Measurements from ENCODE around the gene PCDHGA4. TPM values are rescaled to one million over a fixed set of nuclear protein-coding genes. Genes with fewer than 3 reads are reported as not detected.

The PCDHGA4 gene
- total and polyA plus RNA-seq, 2 donors (not counting 1 experiment from before 2014, with no cell fraction given): 0.13 to 1.1 TPM

GRCh38 chr5:141383345-141383744, 28.5 kb downstream of the PCDHGA4 start:
- Histone ChIP-seq H3K4me1 (ENCODE audit: control insufficient read depth in 2 of 2, insufficient read depth in 2 of 2, low read length in 2 of 2) (no peaks in the 10 kb centered on the region), H3K9ac (ENCODE audit: low read length) (no peak overlapping the region), H3K4me2 (replicated peaks; ENCODE audit: low read depth, low read length, poor library complexity, severe bottlenecking) (no peak overlapping the region), H3K4me3 (ENCODE audit: control extremely low read depth in 1 of 5, extremely low read depth in 1 of 5, insufficient read depth in 1 of 5, low read depth in 2 of 5, low read length in 4 of 5) (no peak overlapping the region), H4K20me1 (ENCODE audit: control insufficient read depth, insufficient read depth, low read length, poor library complexity, severe bottlenecking) (no peaks in the 10 kb centered on the region), H3K79me2 (ENCODE audit: control insufficient read depth, insufficient read depth, low read length) (no peaks in the 10 kb centered on the region), H3K27ac (ENCODE audit: low read length in 2 of 2) (no peak overlapping the region), H3K27me3 (replicated peaks in 1 of 4; ENCODE audit: control extremely low read depth in 1 of 4, control insufficient read depth in 3 of 4, insufficient read depth in 4 of 4, low read length in 3 of 4) (peaks cover 0 to 44% (median 30%) of the 10 kb centered on the region in 4 experiments), H2AFZ (ENCODE audit: insufficient read depth, low read depth, low read length, poor library complexity, severe bottlenecking) (no peak overlapping the region), H3K36me3 (replicated peaks in 1 of 2; ENCODE audit: control extremely low read depth in 1 of 2, control insufficient read depth in 1 of 2, extremely low read depth in 1 of 2, insufficient read depth in 2 of 2, low read length in 1 of 2) (no peaks in the 10 kb centered on the region), H3K9me3 (ENCODE audit: control extremely low read depth in 1 of 3, control insufficient read depth in 2 of 3, insufficient read depth in 1 of 3, low read length in 2 of 3) (peaks cover 6 to 35% (median 23%) of the 10 kb centered on the region in 3 donors)
- CTCF ChIA-PET: no interaction called here
- intact Hi-C loops (cut with micrococcal nuclease): no loop called here
- TF ChIP-seq EZH2 (IDR thresholded peaks at IDR 0.05; ENCODE audit: borderline replicate concordance, insufficient read depth, low read depth, low read length, poor library complexity, severe bottlenecking) (no peak), CTCF (IDR thresholded peaks at IDR 0.05) (no peak)
- ATAC-seq (ENCODE audit: low read depth) (no peak), DNase-seq (no peak)
- WGBS (ENCODE audit: insufficient coverage): 44% methylated on average over 13 of the region's 21 CpGs
- Mint-ChIP-seq H3K9me3 (ENCODE audit: insufficient read depth) (peaks cover 7% of the 10 kb centered on the region), H3K27ac (no peak overlapping the region), H3K4me3 (peak overlapping the region; percentile 81), H3K27me3 (peaks cover 60% of the 10 kb centered on the region), H3K4me1 (peaks cover 3% of the 10 kb centered on the region)
- POLR2A ChIA-PET: no interaction called here

GRCh38 chr5:141384471-141385267, 29.8 kb downstream of the PCDHGA4 start:
- Mint-ChIP-seq H3K27ac (no peak overlapping the region), H3K4me3 (no peak overlapping the region), H3K9me3 (ENCODE audit: insufficient read depth) (peaks cover 9% of the 10 kb centered on the region), H3K4me1 (peaks cover 3% of the 10 kb centered on the region), H3K27me3 (peaks cover 66% of the 10 kb centered on the region)
- ChIA-PET CTCF (no interaction called here), POLR2A (no interaction called here)
- Histone ChIP-seq H3K27ac (ENCODE audit: low read length in 2 of 2) (no peak overlapping the region), H3K4me1 (ENCODE audit: control insufficient read depth in 2 of 2, insufficient read depth in 2 of 2, low read length in 2 of 2) (no peaks in the 10 kb centered on the region), H3K79me2 (ENCODE audit: control insufficient read depth, insufficient read depth, low read length) (no peaks in the 10 kb centered on the region), H3K27me3 (replicated peaks in 1 of 4; ENCODE audit: control extremely low read depth in 1 of 4, control insufficient read depth in 3 of 4, insufficient read depth in 4 of 4, low read length in 3 of 4) (peaks cover 0 to 56% (median 34%) of the 10 kb centered on the region in 4 experiments), H3K9me3 (ENCODE audit: control extremely low read depth in 1 of 3, control insufficient read depth in 2 of 3, insufficient read depth in 1 of 3, low read length in 2 of 3) (peaks cover 6 to 45% (median 23%) of the 10 kb centered on the region in 3 donors), H3K36me3 (replicated peaks in 1 of 2; ENCODE audit: control extremely low read depth in 1 of 2, control insufficient read depth in 1 of 2, extremely low read depth in 1 of 2, insufficient read depth in 2 of 2, low read length in 1 of 2) (no peaks in the 10 kb centered on the region), H2AFZ (ENCODE audit: insufficient read depth, low read depth, low read length, poor library complexity, severe bottlenecking) (no peak overlapping the region), H4K20me1 (ENCODE audit: control insufficient read depth, insufficient read depth, low read length, poor library complexity, severe bottlenecking) (no peaks in the 10 kb centered on the region), H3K4me3 (ENCODE audit: control extremely low read depth in 1 of 5, extremely low read depth in 1 of 5, insufficient read depth in 1 of 5, low read depth in 2 of 5, low read length in 4 of 5) (no peak overlapping the region), H3K4me2 (replicated peaks; ENCODE audit: low read depth, low read length, poor library complexity, severe bottlenecking) (no peak overlapping the region), H3K9ac (ENCODE audit: low read length) (no peak overlapping the region)
- intact Hi-C loops (cut with micrococcal nuclease): no loop called here
- TF ChIP-seq CTCF (IDR thresholded peaks at IDR 0.05) (no peak), EZH2 (IDR thresholded peaks at IDR 0.05; ENCODE audit: borderline replicate concordance, insufficient read depth, low read depth, low read length, poor library complexity, severe bottlenecking) (no peak)
- DNase-seq: no peak
- no peak for ATAC-seq (ENCODE audit: low read depth)
- WGBS (ENCODE audit: insufficient coverage): 56% methylated on average over 40 of the region's 43 CpGs
